Thyroid gland (tissue), 4 donors: ENCODE results near the gene RAET1L. TPM values are rescaled to one million over a fixed set of nuclear protein-coding genes. Genes with fewer than 3 reads are reported as not detected.
"Not testable (repeated sequence)": the region's sequence is repeated elsewhere in the genome, so short reads cannot be mapped to it uniquely, and the experiment has no call there.

Experiments used
- DNase-seq, 2 donors: peaks; one replicate each; pipeline ENCODE4 v3.0.0-alpha.2; 2019
- H3K27ac ChIP-seq, 3 donors: fragments of 200-600 bp; sonication (generic); 1 replicate in 2 of 3; 2 replicates in 1 of 3; pipeline ENCODE4 v1.5.1; 2016 to 2019; ENCODE audit warnings: mild to moderate bottlenecking in 1 of 3, moderate library complexity in 1 of 3
- H3K27me3 ChIP-seq: fragments of 200-600 bp; sonication (generic); one replicate; pipeline ENCODE4 v1.5.1; 2019
- H3K36me3 ChIP-seq, 2 donors: fragments of 200-600 bp; sonication (generic); one replicate each; pipeline ENCODE4 v1.5.1; 2016 to 2019
- H3K4me1 ChIP-seq, 2 donors: fragments of 200-600 bp; sonication (generic); one replicate each; pipeline ENCODE4 v1.5.1; 2017 to 2019
- H3K4me3 ChIP-seq, 3 donors: fragments of 200-600 bp; sonication (generic); replicated peaks in 1 of 3; 1 replicate in 2 of 3; 2 replicates in 1 of 3; pipeline ENCODE4 v1.5.1; 2016; ENCODE audit warnings: mild to moderate bottlenecking in 1 of 3
- H3K9me3 ChIP-seq: fragments of 200-600 bp; sonication (generic); one replicate; pipeline ENCODE4 v1.5.1; 2017
- POLR2A ChIP-seq, 2 donors: fragments of 450-650 bp; IDR thresholded peaks; one replicate each; pipeline ENCODE4 v1.6.1; 2017; ENCODE audit warnings: antibody characterized with exemption in 2 of 2, mild to moderate bottlenecking in 2 of 2, moderate library complexity in 1 of 2
- WGBS, 2 donors: methylation state at CpG; one replicate each; pipeline ENCODE4 v1.1.5; 2017; 5-methylcytosine and 5-hydroxymethylcytosine counted together
- intact Hi-C: fragments of 100-400 bp; cut with DNase I; formaldehyde crosslinking; loops from one replicate; pipeline ENCODE4 v1.15.1; 2023
- total RNA-seq, 4 donors: library from RNA; depleted of rRNA; stranded (reverse); fragments of >200 nt; gene quantifications; one replicate each; pipeline ENCODE4 v1.2.3, GENCODE V29; 2016
- TF ChIP-seq, protein P1 (sequence below), 6 experiments: fragments of 200-600 bp in 3 of 6; fragments of 450-650 bp in 3 of 6; sonication (generic) in 3 of 6; IDR thresholded peaks; one replicate each; pipeline ENCODE4 v1.5.1; 2016 to 2019; ENCODE audit warnings: antibody characterized with exemption in 6 of 6, mild to moderate bottlenecking in 2 of 6, inconsistent platforms in 1 of 6, moderate library complexity in 1 of 6

Gene RAET1L
- total RNA-seq, 4 donors from 2014 or later: not detected

DNA sequence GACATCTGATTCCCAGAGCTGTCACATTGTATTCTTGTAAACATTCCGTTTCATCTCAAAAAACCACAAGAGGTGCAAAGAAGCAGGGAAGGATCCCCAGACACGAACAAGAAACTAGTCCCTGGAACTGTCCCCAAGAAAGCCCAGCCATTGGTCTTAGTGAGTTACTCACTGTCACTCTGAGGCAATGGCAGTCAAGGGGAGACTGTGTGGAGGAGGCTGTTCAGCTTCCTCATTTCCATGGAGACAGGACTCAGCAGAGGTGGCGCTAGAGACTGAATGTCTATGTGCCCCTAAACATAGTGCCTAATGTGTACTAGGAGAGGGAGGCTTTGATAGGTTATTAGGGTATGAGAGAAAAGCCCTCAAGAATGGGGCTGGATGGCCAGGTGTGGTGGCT, 50.5 kb downstream of the RAET1L start:
- Histone ChIP-seq H3K4me3 (no peak overlapping the region), H3K36me3 (no peaks in the 10 kb centered on the region), H3K27me3 (no peaks in the 10 kb centered on the region), H3K9me3 (no peaks in the 10 kb centered on the region), H3K4me1 (no peaks in the 10 kb centered on the region), H3K27ac (no peak overlapping the region)
- intact Hi-C loops: no loop called here
- no peak for DNase-seq
- TF ChIP-seq, protein P1, sequence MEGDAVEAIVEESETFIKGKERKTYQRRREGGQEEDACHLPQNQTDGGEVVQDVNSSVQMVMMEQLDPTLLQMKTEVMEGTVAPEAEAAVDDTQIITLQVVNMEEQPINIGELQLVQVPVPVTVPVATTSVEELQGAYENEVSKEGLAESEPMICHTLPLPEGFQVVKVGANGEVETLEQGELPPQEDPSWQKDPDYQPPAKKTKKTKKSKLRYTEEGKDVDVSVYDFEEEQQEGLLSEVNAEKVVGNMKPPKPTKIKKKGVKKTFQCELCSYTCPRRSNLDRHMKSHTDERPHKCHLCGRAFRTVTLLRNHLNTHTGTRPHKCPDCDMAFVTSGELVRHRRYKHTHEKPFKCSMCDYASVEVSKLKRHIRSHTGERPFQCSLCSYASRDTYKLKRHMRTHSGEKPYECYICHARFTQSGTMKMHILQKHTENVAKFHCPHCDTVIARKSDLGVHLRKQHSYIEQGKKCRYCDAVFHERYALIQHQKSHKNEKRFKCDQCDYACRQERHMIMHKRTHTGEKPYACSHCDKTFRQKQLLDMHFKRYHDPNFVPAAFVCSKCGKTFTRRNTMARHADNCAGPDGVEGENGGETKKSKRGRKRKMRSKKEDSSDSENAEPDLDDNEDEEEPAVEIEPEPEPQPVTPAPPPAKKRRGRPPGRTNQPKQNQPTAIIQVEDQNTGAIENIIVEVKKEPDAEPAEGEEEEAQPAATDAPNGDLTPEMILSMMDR (IDR thresholded peaks at IDR 0.05): no peak
- TF ChIP-seq POLR2A (IDR thresholded peaks at IDR 0.05): no peak
- 49 to 56% methylated on average over 3 of the region's 3 CpGs for WGBS, 2 donors

DNA sequence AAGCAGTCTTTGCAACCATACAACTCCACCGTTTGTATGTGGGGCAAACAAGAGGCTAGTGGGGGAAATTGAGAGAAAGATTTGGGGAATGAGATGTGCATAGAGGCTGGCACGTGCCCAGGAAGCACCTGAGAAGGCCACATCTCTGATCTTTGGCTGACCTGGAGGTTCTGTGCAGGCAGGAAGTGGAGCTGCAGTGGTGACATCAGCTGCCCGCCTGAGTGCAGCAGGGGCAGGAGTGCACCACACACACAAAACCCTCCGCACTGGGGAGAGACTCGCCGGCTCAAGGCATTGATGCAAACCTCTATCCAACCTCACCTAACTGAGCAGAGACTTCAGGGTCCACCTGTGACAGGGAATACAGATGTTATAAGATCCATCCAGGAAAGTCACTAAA, 50.9 kb downstream of the RAET1L start:
- H3K4me3 ChIP-seq, intact Hi-C loops, H3K27ac ChIP-seq, H3K4me1 ChIP-seq, H3K9me3 ChIP-seq, H3K36me3 ChIP-seq, DNase-seq, H3K27me3 ChIP-seq: not testable (repeated sequence)
- 59 to 73% methylated on average over 6 of the region's 6 CpGs for WGBS, 2 donors

DNA sequence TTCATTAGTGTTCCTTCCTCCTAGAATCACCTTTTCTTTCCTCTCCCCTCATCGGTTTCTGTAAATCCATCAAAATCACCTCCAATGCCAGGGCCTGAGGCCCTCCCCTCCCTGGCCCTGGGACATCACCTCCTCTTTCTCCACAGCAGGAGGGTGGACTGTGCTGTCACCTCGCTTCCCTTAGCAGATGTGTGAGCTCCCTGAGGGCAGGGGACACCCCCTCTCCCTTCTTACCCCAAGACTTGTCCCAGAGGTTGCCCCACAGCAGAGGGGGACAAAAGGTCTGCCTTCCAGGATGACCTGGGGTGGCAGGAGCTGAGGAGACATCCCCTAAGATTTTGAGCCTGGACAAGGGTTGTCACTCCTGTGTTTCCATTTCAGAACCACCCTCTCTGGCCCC, 55.7 kb downstream of the RAET1L start:
- DNase-seq: no peak
- Histone ChIP-seq H3K27me3 (peaks cover 8% of the 10 kb centered on the region), H3K4me3 (no peak overlapping the region), H3K36me3 (no peaks in the 10 kb centered on the region), H3K4me1 (peaks cover 4 to 8% of the 10 kb centered on the region in 2 donors), H3K9me3 (no peaks in the 10 kb centered on the region), H3K27ac (no peak overlapping the region)
- TF ChIP-seq, protein P1 (IDR thresholded peaks at IDR 0.05): no peak
- no peak for TF ChIP-seq POLR2A (IDR thresholded peaks at IDR 0.05)
- intact Hi-C loops: no loop called here
- WGBS, 2 donors: 77 to 88% methylated on average over 2 of the region's 2 CpGs

DNA sequence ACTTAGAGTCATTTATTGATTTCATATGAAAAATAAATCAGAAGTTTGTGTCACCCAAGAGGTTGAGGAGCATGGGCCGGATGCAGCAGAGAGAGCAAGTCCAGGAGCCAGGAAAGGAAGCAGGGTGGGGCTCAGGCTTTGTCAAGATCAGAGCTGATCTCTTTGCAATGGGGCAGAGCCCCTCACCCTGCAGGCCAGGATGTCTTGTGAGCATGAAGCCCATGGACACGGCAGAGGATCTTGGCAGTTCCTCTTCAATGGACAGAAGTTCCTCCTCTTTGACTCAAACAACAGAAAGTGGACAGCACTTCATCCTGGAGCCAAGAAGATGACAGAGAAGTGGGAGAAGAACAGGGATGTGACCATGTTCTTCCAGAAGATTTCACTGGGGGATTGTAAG, 56.4 kb downstream of the RAET1L start:
- H3K4me1 ChIP-seq: peaks cover 12 to 16% of the 10 kb centered on the region in 2 donors
- H3K36me3 ChIP-seq, H3K27ac ChIP-seq, H3K4me3 ChIP-seq, H3K9me3 ChIP-seq, intact Hi-C loops, DNase-seq: not testable (repeated sequence)
- 74 to 94% methylated on average over 2 of the region's 2 CpGs for WGBS, 2 donors
- H3K27me3 ChIP-seq: peaks cover 13% of the 10 kb centered on the region

Other genes starting within 250 kb of the RAET1L start
- gene LRP11, start 161.2 kb downstream of the RAET1L start, total RNA-seq: 10 to 100 TPM; 39.4 to 76.8 (median 57.2) TPM
- 1 to 10 TPM in 1 of 4 donors, not detected in 3; 1.7 TPM for gene RAET1E, start 127.4 kb downstream of the RAET1L start, total RNA-seq
- gene RAET1G, start 102.4 kb downstream of the RAET1L start, total RNA-seq: 1 to 10 TPM in 2 of 4 donors, under 1 TPM in 1, not detected in 1; 0.59 to 2.0 (median 1.6) TPM
- 1 to 10 TPM in 1 of 4 donors, under 1 TPM in 1, not detected in 2; 0.78 to 1.5 TPM for gene ULBP2, start 83.5 kb downstream of the RAET1L start, total RNA-seq
- gene ULBP1, start 61.6 kb downstream of the RAET1L start, total RNA-seq: under 1 TPM in 2 of 4 donors, not detected in 2; 0.33 to 0.46 TPM
- 10 to 100 TPM in 3 of 4 donors, 1 to 10 TPM in 1; 2.4 to 31.7 (median 16.5) TPM for gene ULBP3, start 43.6 kb upstream of the RAET1L start, total RNA-seq
- 100 to 1,000 TPM in 1 of 4 donors, 10 to 100 TPM in 3; 34.7 to 102 (median 79.7) TPM for gene PPP1R14C, start 117.5 kb upstream of the RAET1L start, total RNA-seq